K562 (cell line): ENCODE data around the gene ABHD5. TPM values are rescaled to one million over a fixed set of nuclear protein-coding genes. Genes with fewer than 3 reads are reported as not detected.

Experiments
- ELF1 ChIP-seq: fragments of 200-800 bp; sonication (Bioruptor generic); IDR thresholded peaks from 2 replicates; pipeline ENCODE4 v1.6.1; 2016; ENCODE audit warnings: missing genetic modification characterization, missing compliant biosample characterization
- HMG20A ChIP-seq: fragments of 450-650 bp; formaldehyde crosslinking; conservative IDR thresholded peaks from 2 replicates; pipeline ENCODE4 v1.4.0; 2020; ENCODE audit warnings: mild to moderate bottlenecking, mixed read lengths
- KLF13 ChIP-seq: fragments of 450-650 bp; IDR thresholded peaks from 2 replicates; pipeline ENCODE4 v1.6.1; 2016; ENCODE audit warnings: missing genetic modification characterization, low read depth, mild to moderate bottlenecking, missing compliant biosample characterization, moderate library complexity, borderline replicate concordance
- NR1H2 ChIP-seq: sonication (generic); formaldehyde crosslinking; IDR thresholded peaks from 2 replicates; pipeline ENCODE4 v1.4.0; 2020; ENCODE audit warnings: mild to moderate bottlenecking, missing genetic modification reagents
- SP1 ChIP-seq: sonication (generic); formaldehyde crosslinking; IDR thresholded peaks from 2 replicates; pipeline ENCODE4 v1.8.1; 2022; ENCODE audit warnings: mild to moderate bottlenecking, missing genetic modification reagents
- TCF7 ChIP-seq: sonication (generic); IDR thresholded peaks from 2 replicates; pipeline ENCODE4 v1.6.1; 2016; ENCODE audit warnings: antibody characterized with exemption, borderline replicate concordance
- TEAD1 ChIP-seq, 2 experiments: fragments of 450-650 bp in 1 of 2; sonication (generic) in 1 of 2; formaldehyde crosslinking; IDR thresholded peaks; 2 replicates each; pipeline versions ENCODE4 v1.4.0 to v1.8.0; 2020 to 2022; ENCODE audit warnings: mild to moderate bottlenecking in 2 of 2, missing genetic modification reagents in 1 of 2
- ZNF431 ChIP-seq: sonication (generic); formaldehyde crosslinking; IDR thresholded peaks from 2 replicates; pipeline ENCODE4 v1.8.0; 2022; ENCODE audit warnings: mild to moderate bottlenecking, missing genetic modification reagents
- polyA plus RNA-seq, 8 experiments: library from polyadenylated mRNA; depleted of rRNA in 4 of 8; stranded (reverse) in 5 of 8; unstranded in 3 of 8; fragments of >200 nt; fragmentation: Nextera tagmentation in 2 of 8; fragmentation: Illumina TruSeq in 1 of 8; extraction: Ambion mirVana in 2 of 8; extraction: Trizol in 1 of 8; gene quantifications; 2 replicates each; pipeline versions ENCODE4 v1.2.1 to v1.2.3, GENCODE V29; 2011 to 2014; ENCODE audit warnings: inconsistent platforms in 1 of 8, missing spikeins in 1 of 8
- total RNA-seq, 7 experiments: library from RNA; depleted of rRNA in 6 of 7; stranded (reverse); fragments of >200 nt in 6 of 7; fragmentation: Illumina TruSeq in 2 of 7; extraction: Trizol in 2 of 7; gene quantifications; 2 replicates each; pipeline versions ENCODE4 v1.2.1 to v1.2.3, GENCODE V29; 2011 to 2021; ENCODE audit warnings: low replicate concordance in 1 of 7
- TF ChIP-seq, protein P1 (sequence below): sonication (generic); formaldehyde crosslinking; IDR thresholded peaks from 2 replicates; pipeline ENCODE4 v1.8.0; 2023; ENCODE audit warnings: mild to moderate bottlenecking, missing genetic modification reagents
- TF ChIP-seq, protein P2 (sequence below): fragments of 450-650 bp; conservative IDR thresholded peaks from 2 replicates; pipeline ENCODE4 v1.6.1; 2016; ENCODE audit warnings: missing genetic modification characterization, low read depth, mild to moderate bottlenecking, missing compliant biosample characterization, moderate library complexity
- TF ChIP-seq, protein P3 (sequence below): fragments of 150-350 bp; IDR thresholded peaks from 2 replicates; pipeline ENCODE4 v1.6.1; 2014; ENCODE audit warnings: low read depth, mild to moderate bottlenecking, low read length, borderline replicate concordance
- TF ChIP-seq, protein P4 (sequence below), 2 experiments: fragments of 450-650 bp in 1 of 2; IDR thresholded peaks; 2 replicates each; pipeline ENCODE4 v1.6.1; 2011 to 2017; ENCODE audit warnings: low read depth in 2 of 2, antibody characterized with exemption in 1 of 2, borderline replicate concordance in 1 of 2, low read length in 1 of 2, mild to moderate bottlenecking in 1 of 2, mixed read lengths in 1 of 2; ENCODE audit not compliant: control insufficient read depth in 1 of 2
- TF ChIP-seq, protein P5 (sequence below): fragments of 250-450 bp; sonication (Bioruptor Pico); IDR thresholded peaks from 2 replicates; pipeline ENCODE4 v1.8.0; 2022; ENCODE audit warnings: moderate library complexity, mild to moderate bottlenecking, inconsistent platforms

Gene ABHD5
- total and polyA plus RNA-seq, 9 of the 15 experiments (the other 6 are each of a cell fraction or from before 2014, with no cell fraction given) = 27.8 to 61.7 (median 39.9) TPM

DNA sequence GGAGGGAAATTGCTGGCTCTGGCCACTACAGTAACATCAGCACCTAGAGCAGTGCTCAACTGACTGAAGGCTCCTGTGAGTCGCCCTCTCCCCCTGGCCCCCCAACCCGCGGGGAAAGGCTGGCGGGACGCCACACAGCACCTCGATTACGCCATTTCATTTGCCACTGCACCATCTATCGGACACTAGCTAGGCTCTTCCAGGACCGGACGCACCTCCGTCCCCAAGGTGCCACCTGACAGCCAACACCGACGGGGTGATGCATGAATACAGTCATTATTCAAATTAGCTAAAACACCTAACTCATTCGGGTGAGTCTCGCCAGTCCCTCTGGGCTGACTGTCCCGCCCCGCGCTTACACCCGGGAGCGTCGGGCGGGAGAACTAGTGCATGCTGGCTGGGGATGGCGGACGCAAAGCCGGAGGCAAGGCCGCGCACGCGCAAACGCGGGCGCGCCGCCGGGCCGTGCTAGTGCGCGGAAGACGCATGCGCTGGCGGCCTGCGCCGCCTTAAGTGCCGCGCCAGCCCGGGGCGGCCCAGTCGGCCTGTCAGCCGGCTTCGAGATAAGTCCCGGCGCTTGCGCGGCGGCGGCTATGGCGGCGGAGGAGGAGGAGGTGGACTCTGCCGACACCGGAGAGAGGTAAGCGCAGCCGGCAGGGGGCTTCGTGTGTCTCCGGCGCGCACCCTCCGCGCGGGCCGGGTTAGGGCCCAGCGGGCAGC lies at the start of gene ABHD5 (continued):
- TF ChIP-seq, protein P1, sequence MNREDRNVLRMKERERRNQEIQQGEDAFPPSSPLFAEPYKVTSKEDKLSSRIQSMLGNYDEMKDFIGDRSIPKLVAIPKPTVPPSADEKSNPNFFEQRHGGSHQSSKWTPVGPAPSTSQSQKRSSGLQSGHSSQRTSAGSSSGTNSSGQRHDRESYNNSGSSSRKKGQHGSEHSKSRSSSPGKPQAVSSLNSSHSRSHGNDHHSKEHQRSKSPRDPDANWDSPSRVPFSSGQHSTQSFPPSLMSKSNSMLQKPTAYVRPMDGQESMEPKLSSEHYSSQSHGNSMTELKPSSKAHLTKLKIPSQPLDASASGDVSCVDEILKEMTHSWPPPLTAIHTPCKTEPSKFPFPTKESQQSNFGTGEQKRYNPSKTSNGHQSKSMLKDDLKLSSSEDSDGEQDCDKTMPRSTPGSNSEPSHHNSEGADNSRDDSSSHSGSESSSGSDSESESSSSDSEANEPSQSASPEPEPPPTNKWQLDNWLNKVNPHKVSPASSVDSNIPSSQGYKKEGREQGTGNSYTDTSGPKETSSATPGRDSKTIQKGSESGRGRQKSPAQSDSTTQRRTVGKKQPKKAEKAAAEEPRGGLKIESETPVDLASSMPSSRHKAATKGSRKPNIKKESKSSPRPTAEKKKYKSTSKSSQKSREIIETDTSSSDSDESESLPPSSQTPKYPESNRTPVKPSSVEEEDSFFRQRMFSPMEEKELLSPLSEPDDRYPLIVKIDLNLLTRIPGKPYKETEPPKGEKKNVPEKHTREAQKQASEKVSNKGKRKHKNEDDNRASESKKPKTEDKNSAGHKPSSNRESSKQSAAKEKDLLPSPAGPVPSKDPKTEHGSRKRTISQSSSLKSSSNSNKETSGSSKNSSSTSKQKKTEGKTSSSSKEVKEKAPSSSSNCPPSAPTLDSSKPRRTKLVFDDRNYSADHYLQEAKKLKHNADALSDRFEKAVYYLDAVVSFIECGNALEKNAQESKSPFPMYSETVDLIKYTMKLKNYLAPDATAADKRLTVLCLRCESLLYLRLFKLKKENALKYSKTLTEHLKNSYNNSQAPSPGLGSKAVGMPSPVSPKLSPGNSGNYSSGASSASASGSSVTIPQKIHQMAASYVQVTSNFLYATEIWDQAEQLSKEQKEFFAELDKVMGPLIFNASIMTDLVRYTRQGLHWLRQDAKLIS (CRISPR knock-in tag) = no peak; the same call in 1 of the 2 replicates
- no peak for TF ChIP-seq KLF13 (tag)
- TF ChIP-seq, protein P2, sequence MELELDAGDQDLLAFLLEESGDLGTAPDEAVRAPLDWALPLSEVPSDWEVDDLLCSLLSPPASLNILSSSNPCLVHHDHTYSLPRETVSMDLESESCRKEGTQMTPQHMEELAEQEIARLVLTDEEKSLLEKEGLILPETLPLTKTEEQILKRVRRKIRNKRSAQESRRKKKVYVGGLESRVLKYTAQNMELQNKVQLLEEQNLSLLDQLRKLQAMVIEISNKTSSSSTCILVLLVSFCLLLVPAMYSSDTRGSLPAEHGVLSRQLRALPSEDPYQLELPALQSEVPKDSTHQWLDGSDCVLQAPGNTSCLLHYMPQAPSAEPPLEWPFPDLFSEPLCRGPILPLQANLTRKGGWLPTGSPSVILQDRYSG (tag) = no peak
- peak; percentile 78 for TF ChIP-seq SP1 (CRISPR knock-in tag)
- TF ChIP-seq, protein P3, sequence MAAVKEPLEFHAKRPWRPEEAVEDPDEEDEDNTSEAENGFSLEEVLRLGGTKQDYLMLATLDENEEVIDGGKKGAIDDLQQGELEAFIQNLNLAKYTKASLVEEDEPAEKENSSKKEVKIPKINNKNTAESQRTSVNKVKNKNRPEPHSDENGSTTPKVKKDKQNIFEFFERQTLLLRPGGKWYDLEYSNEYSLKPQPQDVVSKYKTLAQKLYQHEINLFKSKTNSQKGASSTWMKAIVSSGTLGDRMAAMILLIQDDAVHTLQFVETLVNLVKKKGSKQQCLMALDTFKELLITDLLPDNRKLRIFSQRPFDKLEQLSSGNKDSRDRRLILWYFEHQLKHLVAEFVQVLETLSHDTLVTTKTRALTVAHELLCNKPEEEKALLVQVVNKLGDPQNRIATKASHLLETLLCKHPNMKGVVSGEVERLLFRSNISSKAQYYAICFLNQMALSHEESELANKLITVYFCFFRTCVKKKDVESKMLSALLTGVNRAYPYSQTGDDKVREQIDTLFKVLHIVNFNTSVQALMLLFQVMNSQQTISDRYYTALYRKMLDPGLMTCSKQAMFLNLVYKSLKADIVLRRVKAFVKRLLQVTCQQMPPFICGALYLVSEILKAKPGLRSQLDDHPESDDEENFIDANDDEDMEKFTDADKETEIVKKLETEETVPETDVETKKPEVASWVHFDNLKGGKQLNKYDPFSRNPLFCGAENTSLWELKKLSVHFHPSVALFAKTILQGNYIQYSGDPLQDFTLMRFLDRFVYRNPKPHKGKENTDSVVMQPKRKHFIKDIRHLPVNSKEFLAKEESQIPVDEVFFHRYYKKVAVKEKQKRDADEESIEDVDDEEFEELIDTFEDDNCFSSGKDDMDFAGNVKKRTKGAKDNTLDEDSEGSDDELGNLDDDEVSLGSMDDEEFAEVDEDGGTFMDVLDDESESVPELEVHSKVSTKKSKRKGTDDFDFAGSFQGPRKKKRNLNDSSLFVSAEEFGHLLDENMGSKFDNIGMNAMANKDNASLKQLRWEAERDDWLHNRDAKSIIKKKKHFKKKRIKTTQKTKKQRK = no peak
- TF ChIP-seq, protein P4, sequence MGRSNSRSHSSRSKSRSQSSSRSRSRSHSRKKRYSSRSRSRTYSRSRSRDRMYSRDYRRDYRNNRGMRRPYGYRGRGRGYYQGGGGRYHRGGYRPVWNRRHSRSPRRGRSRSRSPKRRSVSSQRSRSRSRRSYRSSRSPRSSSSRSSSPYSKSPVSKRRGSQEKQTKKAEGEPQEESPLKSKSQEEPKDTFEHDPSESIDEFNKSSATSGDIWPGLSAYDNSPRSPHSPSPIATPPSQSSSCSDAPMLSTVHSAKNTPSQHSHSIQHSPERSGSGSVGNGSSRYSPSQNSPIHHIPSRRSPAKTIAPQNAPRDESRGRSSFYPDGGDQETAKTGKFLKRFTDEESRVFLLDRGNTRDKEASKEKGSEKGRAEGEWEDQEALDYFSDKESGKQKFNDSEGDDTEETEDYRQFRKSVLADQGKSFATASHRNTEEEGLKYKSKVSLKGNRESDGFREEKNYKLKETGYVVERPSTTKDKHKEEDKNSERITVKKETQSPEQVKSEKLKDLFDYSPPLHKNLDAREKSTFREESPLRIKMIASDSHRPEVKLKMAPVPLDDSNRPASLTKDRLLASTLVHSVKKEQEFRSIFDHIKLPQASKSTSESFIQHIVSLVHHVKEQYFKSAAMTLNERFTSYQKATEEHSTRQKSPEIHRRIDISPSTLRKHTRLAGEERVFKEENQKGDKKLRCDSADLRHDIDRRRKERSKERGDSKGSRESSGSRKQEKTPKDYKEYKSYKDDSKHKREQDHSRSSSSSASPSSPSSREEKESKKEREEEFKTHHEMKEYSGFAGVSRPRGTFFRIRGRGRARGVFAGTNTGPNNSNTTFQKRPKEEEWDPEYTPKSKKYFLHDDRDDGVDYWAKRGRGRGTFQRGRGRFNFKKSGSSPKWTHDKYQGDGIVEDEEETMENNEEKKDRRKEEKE (IDR thresholded peaks at IDR 0.05; ENCODE audit: borderline replicate concordance in 1 of 2, control insufficient read depth in 1 of 2, low read depth in 2 of 2, low read length in 1 of 2) = peak in 1 of 2 experiments; percentile 49; a peak in 1 of 4 replicates
- peak; percentile 65; the same call in 1 of the 2 replicates for TF ChIP-seq ZNF431 (CRISPR knock-in tag)
- TF ChIP-seq TEAD1 (CRISPR knock-in tag; IDR thresholded peaks at IDR 0.05) = peak; percentile 79; a peak in 3 of 4 replicates
- peak; percentile 54; the same call in 1 of the 2 replicates for TF ChIP-seq TCF7
- TF ChIP-seq, protein P5, sequence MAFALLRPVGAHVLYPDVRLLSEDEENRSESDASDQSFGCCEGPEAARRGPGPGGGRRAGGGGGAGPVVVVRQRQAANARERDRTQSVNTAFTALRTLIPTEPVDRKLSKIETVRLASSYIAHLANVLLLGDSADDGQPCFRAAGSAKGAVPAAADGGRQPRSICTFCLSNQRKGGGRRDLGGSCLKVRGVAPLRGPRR = 0 out of 2 replicates have a peak, but pooled peaks have one; percentile 40
- no peak for TF ChIP-seq ELF1
- no peak for TF ChIP-seq NR1H2
- TF ChIP-seq HMG20A (CRISPR knock-in tag) = no peak
